Keratinocyte (primary cell): ENCODE results near the gene HOXD8. TPM values are rescaled to one million over a fixed set of nuclear protein-coding genes. Genes with fewer than 3 reads are reported as not detected.

ENCODE experiments used
- DNase-seq: peaks from one replicate; pipeline ENCODE4 v3.0.0-alpha.2; 2011; ENCODE audit warnings: low read depth, missing footprints, low spot score
- FAIRE-seq: peaks from 2 replicates; lab custom pipeline; 2011; peaks lifted over from hg19 to GRCh38; lab: Jason Lieb, UNC
- H2AFZ ChIP-seq: 2 replicates; pipeline ENCODE4 v1.6.0; 2012; ENCODE audit warnings: low read length, control low read depth, inconsistent platforms; ENCODE audit not compliant: control insufficient read depth
- H3K27ac ChIP-seq: 2 replicates; pipeline ENCODE4 v1.5.1; 2011; ENCODE audit warnings: low read length; ENCODE audit not compliant: control insufficient read depth, insufficient read depth
- H3K27me3 ChIP-seq: 3 replicates; pipeline ENCODE4 v1.6.0; 2011; ENCODE audit warnings: low read length; ENCODE audit not compliant: control insufficient read depth, insufficient read depth; ENCODE audit errors: extremely low read depth
- H3K36me3 ChIP-seq, 2 experiments: 2 replicates in 1 of 2; 3 replicates in 1 of 2; pipeline ENCODE4 v1.5.1; 2011; ENCODE audit warnings: low read length in 2 of 2, mild to moderate bottlenecking in 1 of 2; ENCODE audit not compliant: control insufficient read depth in 2 of 2, insufficient read depth in 2 of 2; ENCODE audit errors: extremely low read depth in 1 of 2
- H3K4me1 ChIP-seq: 3 replicates; pipeline ENCODE4 v1.5.1; 2011; ENCODE audit warnings: low read length; ENCODE audit not compliant: control insufficient read depth, insufficient read depth; ENCODE audit errors: extremely low read depth
- H3K4me2 ChIP-seq: 3 replicates; pipeline ENCODE4 v1.6.0; 2011; ENCODE audit warnings: low read depth, low read length; ENCODE audit not compliant: control insufficient read depth, insufficient read depth; ENCODE audit errors: extremely low read depth
- H3K4me3 ChIP-seq, 3 experiments: fragments of 200-600 bp in 1 of 3; sonication (generic) in 1 of 3; 2 replicates in 2 of 3; 3 replicates in 1 of 3; pipeline ENCODE4 v1.5.1; 2011 to 2016; ENCODE audit warnings: low read length in 3 of 3, mild to moderate bottlenecking in 3 of 3, control low read depth in 2 of 3, inconsistent platforms in 1 of 3, low read depth in 1 of 3, mixed read lengths in 1 of 3, mixed run types in 1 of 3, moderate library complexity in 1 of 3; ENCODE audit not compliant: control insufficient read depth in 2 of 3, insufficient read depth in 2 of 3; ENCODE audit errors: extremely low read depth in 1 of 3
- H3K79me2 ChIP-seq: 2 replicates; pipeline ENCODE4 v1.6.0; 2012; ENCODE audit warnings: low read length; ENCODE audit not compliant: control insufficient read depth, insufficient read depth
- H3K9ac ChIP-seq: 3 replicates; pipeline ENCODE4 v1.6.0; 2011; ENCODE audit warnings: low read length; ENCODE audit not compliant: control insufficient read depth, insufficient read depth; ENCODE audit errors: extremely low read depth
- H3K9me1 ChIP-seq: 3 replicates; pipeline ENCODE4 v1.6.0; 2011; ENCODE audit warnings: low read length; ENCODE audit not compliant: control insufficient read depth, insufficient read depth; ENCODE audit errors: extremely low read depth
- H3K9me3 ChIP-seq: 2 replicates; pipeline ENCODE4 v1.5.1; 2012; ENCODE audit warnings: low read depth, low read length; ENCODE audit not compliant: control insufficient read depth
- H4K20me1 ChIP-seq: 3 replicates; pipeline ENCODE4 v1.6.0; 2011; ENCODE audit warnings: low read length; ENCODE audit not compliant: control insufficient read depth, insufficient read depth; ENCODE audit errors: extremely low read depth
- CTCF ChIP-seq, 3 experiments: IDR thresholded peaks in 1 of 3; conservative IDR thresholded peaks in 1 of 3; optimal IDR thresholded peaks in 1 of 3; 2 replicates in 2 of 3; 3 replicates in 1 of 3; pipeline versions ENCODE3 to v1.5.1; 2011; ENCODE audit warnings: low read length in 3 of 3, mild to moderate bottlenecking in 3 of 3, moderate library complexity in 2 of 3, control low read depth in 1 of 3, inconsistent platforms in 1 of 3; ENCODE audit not compliant: insufficient read depth in 2 of 3; ENCODE audit errors: extremely low read depth in 1 of 3
- EZH2 ChIP-seq: IDR thresholded peaks from one replicate; pipeline ENCODE4 v1.6.1; 2012; ENCODE audit warnings: inconsistent platforms, mild to moderate bottlenecking, low read length, moderate library complexity
- dilution Hi-C: fragments of 300-500 bp; cut with MboI; formaldehyde crosslinking; loops from one replicate; pipeline ENCODE4 v1.7.0; 2020; ENCODE audit warnings: low sequenced_read_pairs; ENCODE audit not compliant: extremely low pct_ligation_motif_present
- polyA plus RNA-seq, 5 experiments: library from polyadenylated mRNA; depleted of rRNA in 3 of 5; stranded (reverse) in 3 of 5; stranded (forward) in 1 of 5; unstranded in 1 of 5; fragments of >200 nt; gene quantifications; 1 replicate in 1 of 5; 2 replicates in 3 of 5; 3 replicates in 1 of 5; pipeline versions ENCODE4 v1.2.1 to v1.2.3, GENCODE V29; 2011 to 2012; ENCODE audit warnings: missing spikeins in 2 of 5, low read depth in 1 of 5, low replicate concordance in 1 of 5

HOXD8 gene
- polyA plus RNA-seq, 1 donor (not counting 4 experiments of a cell fraction or from before 2014, with no cell fraction given): not detected

- Histone ChIP-seq H3K27ac (no peak overlapping the region), H2AFZ (no peak overlapping the region), H3K4me3 (no peak overlapping the region), H3K79me2 (no peaks in the 10 kb centered on the region), H3K4me1 (no peaks in the 10 kb centered on the region), H3K4me2 (no peak overlapping the region), H3K36me3 (no peaks in the 10 kb centered on the region), H3K27me3 (peaks cover 80% of the 10 kb centered on the region), H3K9me3 (peaks cover 5% of the 10 kb centered on the region), H3K9me1 (no peaks in the 10 kb centered on the region), H4K20me1 (peaks cover 2% of the 10 kb centered on the region), H3K9ac (no peak overlapping the region)
- no peak for TF ChIP-seq CTCF (optimal IDR thresholded peaks at IDR 0.05 in 1 of 3, IDR thresholded peaks at IDR 0.05 in 1 of 3, conservative IDR thresholded peaks at IDR 0.05 in 1 of 3; ENCODE audit: extremely low read depth in 1 of 3, insufficient read depth in 2 of 3, low read length in 3 of 3)
- no peak for TF ChIP-seq EZH2
- dilution Hi-C loops: loop anchor here (25.0 kb wide), 1 partner anchor 464 kb away; no protein-coding TSS in a partner anchor
- DNase-seq (no peak), FAIRE-seq (no peak)
These were observed 43.5 kb downstream of the HOXD8 start for GRCh38 chr2:176172895-176173566.

- Histone ChIP-seq H3K4me1 (peaks cover 4% of the 10 kb centered on the region), H3K9me1 (no peaks in the 10 kb centered on the region), H3K27ac (no peak overlapping the region), H3K4me3 (no peak overlapping the region), H4K20me1 (peaks cover 2% of the 10 kb centered on the region), H3K27me3 (peaks cover 87% of the 10 kb centered on the region), H3K79me2 (no peaks in the 10 kb centered on the region), H3K4me2 (no peak overlapping the region), H2AFZ (no peak overlapping the region), H3K9ac (no peak overlapping the region), H3K9me3 (peaks cover 5% of the 10 kb centered on the region), H3K36me3 (no peaks in the 10 kb centered on the region)
- TF ChIP-seq EZH2 (peak; percentile 69), CTCF (optimal IDR thresholded peaks at IDR 0.05 in 1 of 3, IDR thresholded peaks at IDR 0.05 in 1 of 3, conservative IDR thresholded peaks at IDR 0.05 in 1 of 3; ENCODE audit: extremely low read depth in 1 of 3, insufficient read depth in 2 of 3, low read length in 3 of 3) (no peak)
- FAIRE-seq: no peak
- dilution Hi-C loops: loop anchor here (25.0 kb wide), 1 partner anchor 464 kb away; no protein-coding TSS in a partner anchor
- no peak for DNase-seq
These were observed 44.3 kb downstream of the HOXD8 start for GRCh38 chr2:176173567-176174381.
